Skin epidermis (tissue), 12 donors: ENCODE measurements around the gene SUV39H1.
"Not testable (repeated sequence)": the region's sequence is repeated elsewhere in the genome, so short reads cannot be mapped to it uniquely, and the experiment has no call there.

Experiments used
- H3K27ac ChIP-seq, 21 experiments: fragments of 200-600 bp; sonication (generic) in 11 of 21; one replicate each; pipeline ENCODE4 v1.5.0; 2020; ENCODE audit warnings: mild to moderate bottlenecking in 3 of 21, inconsistent platforms in 2 of 21, moderate library complexity in 2 of 21
- H3K4me3 ChIP-seq, 7 experiments: fragments of 200-600 bp; sonication (generic) in 2 of 7; one replicate each; pipeline ENCODE4 v1.5.0; 2020; ENCODE audit warnings: inconsistent platforms in 2 of 7, mild to moderate bottlenecking in 2 of 7, moderate library complexity in 1 of 7

The SUV39H1 gene

DNA sequence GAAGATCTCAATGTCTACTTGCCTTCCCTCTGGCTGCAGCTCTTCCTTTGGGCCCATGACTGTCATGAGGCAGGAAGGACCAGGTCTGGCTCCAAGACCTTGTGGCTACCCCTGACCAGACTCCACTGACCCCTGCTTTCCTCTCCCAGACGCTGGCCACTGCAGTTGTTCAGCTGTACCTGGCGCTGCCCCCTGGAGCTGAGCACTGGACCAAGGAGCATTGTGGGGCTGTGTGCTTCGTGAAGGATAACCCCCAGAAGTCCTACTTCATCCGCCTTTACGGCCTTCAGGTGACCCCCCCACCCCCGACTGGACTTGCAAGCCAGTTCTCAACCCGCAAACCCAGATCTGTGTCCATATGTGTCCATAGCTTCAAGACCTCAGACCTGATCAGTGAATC lies 12.4 kb upstream of the SUV39H1 start:
- peak overlapping the region in 15 of 21 experiments; percentile 11 to 89 (median 75) for H3K27ac ChIP-seq

DNA sequence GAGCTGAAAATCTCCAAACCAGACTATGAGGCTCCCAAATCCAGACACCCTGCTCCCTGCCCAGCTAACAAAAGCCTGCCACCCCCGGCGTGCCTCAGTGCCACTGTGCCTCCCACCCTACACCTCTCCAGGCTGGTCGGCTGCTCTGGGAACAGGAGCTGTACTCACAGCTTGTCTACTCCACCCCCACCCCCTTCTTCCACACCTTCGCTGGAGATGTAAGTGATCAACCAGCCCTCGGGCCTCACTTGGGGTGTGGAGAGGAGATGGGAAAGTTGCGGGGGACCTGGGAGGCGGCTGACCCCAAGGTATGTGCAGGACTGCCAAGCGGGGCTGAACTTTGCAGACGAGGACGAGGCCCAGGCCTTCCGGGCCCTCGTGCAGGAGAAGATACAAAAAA lies 11.1 kb upstream of the SUV39H1 start:
- peak overlapping the region in 1 of 21 experiments; percentile 89 for H3K27ac ChIP-seq
- H3K4me3 ChIP-seq: no peak overlapping the region

More for the DNA sequence above, 12.4 kb upstream of the SUV39H1 start:
- H3K4me3 ChIP-seq: peak overlapping the region; percentile 18 to 34 (median 22)

- H3K4me3 ChIP-seq: no peak overlapping the region
- no peak overlapping the region for H3K27ac ChIP-seq
These were observed 7.9 kb upstream of the SUV39H1 start for GRCh38 chrX:48688531-48689150.

DNA sequence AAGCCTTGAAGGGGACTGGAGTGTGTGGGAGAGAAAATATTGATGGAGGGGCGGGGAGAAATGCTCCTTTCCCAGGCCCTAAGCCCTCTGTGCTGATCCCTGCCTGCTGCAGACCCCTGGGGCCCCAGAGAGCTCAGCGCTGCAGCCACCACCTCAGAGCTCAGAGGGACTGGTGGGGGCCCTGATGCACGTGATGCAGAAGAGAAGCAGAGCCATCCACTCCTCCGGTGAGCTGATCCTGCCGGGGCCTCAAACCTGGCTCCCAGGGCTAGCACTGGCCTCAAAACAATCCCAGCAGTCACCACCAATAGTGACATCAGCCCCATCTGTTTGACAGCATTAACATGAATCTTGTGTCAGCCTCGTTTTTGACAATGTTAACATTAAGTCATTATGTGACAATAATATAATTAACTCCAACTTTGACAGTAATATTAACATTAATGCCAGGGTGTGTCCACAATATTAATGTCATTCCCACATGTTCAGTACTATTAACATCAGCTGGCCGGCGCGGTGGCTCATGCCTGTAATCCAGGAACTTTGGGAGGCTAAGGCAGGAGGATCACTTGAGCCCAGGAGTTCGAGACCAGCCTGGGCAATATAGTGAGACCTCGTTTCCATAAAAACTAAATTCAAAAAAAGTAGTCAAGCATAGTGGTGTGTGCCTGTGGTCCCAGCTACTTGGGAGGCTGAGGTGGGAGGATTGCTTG lies 7.2 kb upstream of the SUV39H1 start:
- no peak overlapping the region for H3K27ac ChIP-seq

GRCh38 chrX:48691746-48692145 lies 4.8 kb upstream of the SUV39H1 start:
- H3K4me3 ChIP-seq, H3K27ac ChIP-seq: not testable (repeated sequence)

More for the DNA sequence above, 7.2 kb upstream of the SUV39H1 start:
- H3K4me3 ChIP-seq: no peak overlapping the region

DNA sequence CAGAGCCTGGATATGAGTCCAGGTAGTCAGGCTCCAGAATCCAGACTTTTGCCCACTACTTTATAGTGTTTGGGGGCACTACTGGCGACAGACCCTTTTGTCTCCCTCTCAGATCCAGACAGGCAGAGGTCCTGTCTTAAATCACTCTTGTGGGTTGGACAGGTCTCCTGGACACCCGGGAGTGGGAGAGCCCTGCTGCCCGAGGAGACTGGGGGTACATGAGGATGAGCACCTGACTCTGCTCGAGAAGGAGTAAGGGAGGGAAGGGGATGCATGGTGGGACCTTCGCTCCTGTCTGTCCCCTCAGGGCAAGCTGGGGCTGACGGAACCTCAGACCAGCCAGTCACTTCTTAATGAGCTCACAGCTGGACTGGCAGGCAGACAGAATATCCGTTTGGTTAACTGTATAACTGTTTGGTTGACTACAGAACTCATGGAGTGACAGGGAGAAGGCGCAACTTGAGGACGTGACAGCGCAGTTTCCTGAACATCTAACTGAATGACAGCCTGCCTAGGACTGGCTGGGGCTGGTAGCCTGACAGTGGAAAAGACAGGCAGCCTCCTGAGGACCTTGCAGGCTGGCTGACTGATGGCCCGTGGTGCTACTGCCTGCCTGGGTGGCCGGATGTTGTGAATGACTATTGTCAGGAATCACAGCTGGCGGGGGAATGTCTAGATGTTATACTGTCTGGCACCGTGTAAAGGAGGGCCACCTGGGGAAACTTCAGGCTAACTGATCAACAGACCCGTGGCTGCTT lies 1.6 kb upstream of the SUV39H1 start:
- peak overlapping the region in 1 of 21 experiments; percentile 73 for H3K27ac ChIP-seq
- no peak overlapping the region for H3K4me3 ChIP-seq

- H3K4me3 ChIP-seq: peak overlapping the region in 1 of 7 experiments; percentile 75
These were observed 1.0 kb upstream of the SUV39H1 start for GRCh38 chrX:48695534-48695896.

GRCh38 chrX:48695925-48696300 lies 621 bp upstream of the SUV39H1 start:
- peak overlapping the region; percentile 46 to 79 (median 65) for H3K4me3 ChIP-seq
- H3K27ac ChIP-seq: peak overlapping the region in 20 of 21 experiments; percentile 53 to 87 (median 78)

More at GRCh38 chrX:48695534-48695896, 1.0 kb upstream of the SUV39H1 start:
- peak overlapping the region in 12 of 21 experiments; percentile 53 to 87 (median 82) for H3K27ac ChIP-seq

GRCh38 chrX:48696909-48697727 lies 584 bp downstream of the SUV39H1 start:
- Histone ChIP-seq H3K27ac (peak overlapping the region; percentile 53 to 87 (median 79)), H3K4me3 (peak overlapping the region; percentile 46 to 79 (median 65))

GRCh38 chrX:48698306-48698705 lies 1.8 kb downstream of the SUV39H1 start:
- Histone ChIP-seq H3K4me3 (no peak overlapping the region), H3K27ac (no peak overlapping the region)

GRCh38 chrX:48700246-48700645 lies 3.7 kb downstream of the SUV39H1 start:
- Histone ChIP-seq H3K4me3 (no peak overlapping the region), H3K27ac (no peak overlapping the region)

GRCh38 chrX:48700951-48701653 lies 4.6 kb downstream of the SUV39H1 start:
- no peak overlapping the region for H3K27ac ChIP-seq

DNA sequence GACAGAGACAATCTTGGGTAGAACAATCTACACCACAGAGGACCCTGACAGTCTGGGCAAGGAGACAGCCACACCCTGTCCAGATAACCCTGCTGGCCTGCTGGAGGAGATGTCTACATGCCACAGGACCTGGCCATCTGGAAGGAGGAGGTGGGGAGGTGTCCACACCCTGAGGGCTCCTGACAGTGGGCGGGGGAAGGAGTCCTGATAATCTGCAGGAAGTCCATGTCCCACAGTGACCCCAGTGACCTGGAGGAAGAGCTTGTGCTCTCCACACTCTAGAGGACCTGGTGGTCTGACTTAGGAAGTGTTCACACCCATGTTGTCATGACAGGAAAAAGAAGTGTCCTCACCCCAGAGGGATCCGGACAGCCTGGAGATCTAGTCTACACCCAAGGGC lies 5.5 kb downstream of the SUV39H1 start:
- H3K27ac ChIP-seq: no peak overlapping the region
- no peak overlapping the region for H3K4me3 ChIP-seq

More at GRCh38 chrX:48700951-48701653, 4.6 kb downstream of the SUV39H1 start:
- H3K4me3 ChIP-seq: no peak overlapping the region

DNA sequence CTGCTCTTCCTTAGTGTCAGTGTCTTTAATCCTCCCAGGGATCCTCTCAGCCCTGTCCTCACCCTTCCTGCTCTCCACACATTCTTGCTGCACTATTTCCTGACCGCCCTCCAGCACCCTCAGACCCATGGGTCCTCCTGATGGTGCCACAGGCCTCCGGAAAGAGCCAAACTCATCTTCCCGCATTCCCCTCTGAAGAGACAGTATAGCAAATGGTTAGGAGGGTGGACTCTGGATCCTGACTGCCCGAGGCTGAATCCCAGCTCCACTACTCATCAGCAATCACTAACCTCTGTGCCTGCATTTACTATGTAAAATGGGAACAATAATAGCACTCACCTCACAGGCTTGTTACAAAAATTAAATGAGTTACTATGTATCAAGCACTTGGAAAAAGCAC lies 6.2 kb downstream of the SUV39H1 start:
- no peak overlapping the region for H3K4me3 ChIP-seq
- no peak overlapping the region for H3K27ac ChIP-seq

GRCh38 chrX:48703228-48703627 lies 6.7 kb downstream of the SUV39H1 start:
- Histone ChIP-seq H3K4me3 (no peak overlapping the region), H3K27ac (no peak overlapping the region)

GRCh38 chrX:48703642-48704481 lies 7.3 kb downstream of the SUV39H1 start:
- Histone ChIP-seq H3K4me3 (no peak overlapping the region), H3K27ac (peak overlapping the region in 11 of 21 experiments; percentile 17 to 73 (median 45))

DNA sequence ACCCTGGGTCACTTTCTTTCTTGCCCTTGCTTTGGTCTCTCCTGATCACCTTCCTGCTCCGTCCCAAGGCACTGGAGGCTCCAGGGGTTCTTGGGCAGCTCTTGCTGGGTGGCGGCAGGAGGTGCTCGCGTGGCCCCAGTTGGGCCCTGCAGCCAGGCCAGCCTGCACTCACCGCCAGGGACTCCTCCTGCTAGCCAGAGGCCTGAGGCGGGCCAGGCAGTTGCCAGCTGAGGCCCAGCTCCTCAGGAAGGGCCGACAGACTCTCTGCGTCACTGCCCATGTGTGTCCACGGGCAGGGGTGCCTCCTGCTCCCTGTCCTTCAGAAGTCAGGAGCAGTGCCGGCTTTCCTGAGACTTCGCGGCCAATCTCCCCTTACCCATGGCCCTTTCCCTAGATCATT lies 9.3 kb downstream of the SUV39H1 start:
- Histone ChIP-seq H3K27ac (no peak overlapping the region), H3K4me3 (no peak overlapping the region)

GRCh38 chrX:48709522-48710112 lies 13.1 kb downstream of the SUV39H1 start:
- H3K4me3 ChIP-seq: no peak overlapping the region
- H3K27ac ChIP-seq: no peak overlapping the region
